SIG-M5 treated with dmso at 0.1 percent for 504 hours (cell line): ENCODE measurements around the gene KRT84.
A peak's percentile ranks its signal among the peaks of the same experiment; 100 is the strongest.
"Not testable (repeated sequence)": the region's sequence is repeated elsewhere in the genome, so short reads cannot be mapped to it uniquely, and the experiment has no call there.

ENCODE experiments used
- DNase-seq: peaks from one replicate; lab custom pipeline; 2025; ENCODE audit not compliant: unreplicated experiment; lab: John Stamatoyannopoulos, UW

KRT84 gene

GRCh38 chr12:52413202-52413601, 27.8 kb upstream of the KRT84 start:
- no peak for DNase-seq

- no peak for DNase-seq
Observed at GRCh38 chr12:52411815-52412214, 26.4 kb upstream of the KRT84 start.

- DNase-seq, result not testable (repeated sequence)
Observed at GRCh38 chr12:52410589-52411248, 25.3 kb upstream of the KRT84 start.

GRCh38 chr12:52407918-52408317, 22.5 kb upstream of the KRT84 start:
- DNase-seq, result no peak

GRCh38 chr12:52405922-52406385, 20.5 kb upstream of the KRT84 start, which contains the start of gene KRT82:
Gene KRT82, minus strand, starts transcription at chr12:52406335. Its CDS starts 58 bp downstream, at chr12:52406277.
- no peak for DNase-seq

- no peak for DNase-seq
Observed at GRCh38 chr12:52404951-52405350, 19.5 kb upstream of the KRT84 start.

GRCh38 chr12:52403561-52403960, 18.1 kb upstream of the KRT84 start:
- DNase-seq, result no peak

- no peak for DNase-seq
Observed at GRCh38 chr12:52402873-52403540, 17.6 kb upstream of the KRT84 start.

GRCh38 chr12:52402377-52402776, 16.9 kb upstream of the KRT84 start:
- no peak for DNase-seq

GRCh38 chr12:52401926-52402325, 16.5 kb upstream of the KRT84 start:
- DNase-seq, result no peak

GRCh38 chr12:52401526-52401925, 16.1 kb upstream of the KRT84 start:
- DNase-seq, result no peak

GRCh38 chr12:52400906-52401305, 15.5 kb upstream of the KRT84 start:
- DNase-seq, result no peak

- DNase-seq, result no peak
Observed at GRCh38 chr12:52399756-52400155, 14.3 kb upstream of the KRT84 start.

- DNase-seq, result no peak
Observed at GRCh38 chr12:52398176-52398575, 12.7 kb upstream of the KRT84 start.

GRCh38 chr12:52396656-52397055, 11.2 kb upstream of the KRT84 start:
- no peak for DNase-seq

GRCh38 chr12:52395761-52396434, 10.4 kb upstream of the KRT84 start:
- peak; percentile 27 for DNase-seq

- no peak for DNase-seq
Observed at GRCh38 chr12:52394836-52395405, 9.5 kb upstream of the KRT84 start.

GRCh38 chr12:52392465-52393007, 7.1 kb upstream of the KRT84 start:
- no peak for DNase-seq

GRCh38 chr12:52391618-52392002, 6.2 kb upstream of the KRT84 start:
- DNase-seq, result no peak

GRCh38 chr12:52390739-52391617, 5.5 kb upstream of the KRT84 start:
- DNase-seq, result no peak
